GM04503 (cell line): Measurements from ENCODE around the gene PLCB1.

Source experiments
- DNase-seq: peaks from one replicate; pipeline ENCODE4 v3.0.0-alpha.2; 2012; ENCODE audit warnings: low read depth

The PLCB1 gene

DNA sequence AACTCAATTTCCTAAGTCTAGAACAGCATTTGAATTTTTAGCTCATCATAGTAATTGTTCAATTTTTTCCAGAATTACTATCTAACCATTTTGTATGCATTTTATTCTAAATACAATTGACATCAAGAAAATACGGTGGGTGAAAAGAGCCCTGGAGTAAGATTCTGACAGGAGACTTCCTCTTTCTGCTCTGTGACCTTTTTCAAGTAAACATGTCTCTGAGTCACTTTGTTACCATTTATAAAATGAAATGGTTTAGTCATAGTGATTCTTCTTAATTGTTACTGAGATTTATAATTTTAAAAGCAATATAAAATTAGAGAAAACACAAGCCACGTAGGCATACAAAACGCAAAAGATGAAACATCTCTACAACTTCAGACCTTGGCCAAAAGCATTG lies 80.2 kb downstream of the PLCB1 start:
- no peak for DNase-seq

- DNase-seq, result no peak
Observed at GRCh38 chr20:8213270-8213669, 81.2 kb downstream of the PLCB1 start.

GRCh38 chr20:8213831-8214587 lies 81.9 kb downstream of the PLCB1 start:
- DNase-seq, result no peak

- DNase-seq, result no peak
Observed at GRCh38 chr20:8215361-8215781, 83.3 kb downstream of the PLCB1 start.

DNA sequence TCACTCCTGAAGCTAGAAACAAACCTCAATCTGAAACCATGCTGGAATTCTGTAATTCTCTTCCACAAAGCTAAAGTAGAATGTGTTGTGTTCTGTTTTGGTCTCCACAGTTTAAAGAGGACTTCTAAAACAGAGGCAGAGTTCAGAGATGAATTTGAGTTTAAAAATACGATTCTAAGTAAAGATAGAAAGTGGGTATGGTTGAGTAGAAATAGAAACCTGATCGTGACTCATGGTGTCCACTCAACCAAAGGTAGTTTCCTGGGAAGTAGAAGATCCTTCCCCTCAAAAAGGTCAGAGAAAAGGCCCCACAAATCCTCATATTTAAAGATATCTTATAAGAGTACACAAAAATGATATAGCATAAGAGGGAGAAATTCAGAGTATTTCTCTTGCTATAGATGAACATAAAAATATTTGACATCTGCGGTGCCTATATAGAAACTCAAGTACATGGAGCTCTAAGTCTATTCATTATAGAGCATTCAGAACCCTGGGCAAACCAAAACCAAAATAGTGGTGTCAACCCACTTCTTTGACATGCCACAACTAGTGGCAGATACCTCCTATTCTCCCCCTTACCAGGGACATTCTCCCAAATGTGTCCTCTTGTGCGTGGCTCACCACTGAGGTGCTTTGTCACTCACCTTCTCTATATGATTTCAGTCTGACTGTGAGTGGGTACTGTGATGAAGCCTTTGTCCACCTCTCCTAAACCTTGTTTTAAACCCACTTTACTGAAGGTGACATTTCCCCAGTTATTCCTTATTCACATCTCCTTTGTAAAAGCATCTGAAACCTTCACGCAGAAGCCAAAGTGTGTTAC lies 84.5 kb downstream of the PLCB1 start:
- DNase-seq, result no peak

DNA sequence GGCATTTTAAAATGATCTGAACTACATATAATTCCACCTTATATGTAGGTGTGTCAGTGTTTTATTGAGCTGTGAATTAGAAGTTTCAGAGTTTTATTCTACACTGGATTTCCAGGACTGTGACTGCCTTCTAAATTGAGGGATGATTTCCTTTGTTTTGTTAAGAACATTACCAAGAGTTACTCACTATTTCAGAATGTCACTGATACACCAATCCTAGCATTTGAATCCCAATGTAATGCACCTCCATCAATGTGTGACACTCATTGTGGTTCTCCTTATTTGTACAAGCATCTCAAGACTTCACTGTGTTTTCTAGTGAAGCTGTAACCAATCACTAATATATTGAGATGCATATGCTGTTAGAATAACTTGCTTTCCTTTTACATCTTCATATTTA lies 86.8 kb downstream of the PLCB1 start:
- peak; percentile 49 for DNase-seq

- DNase-seq, result no peak
Observed at GRCh38 chr20:8219403-8219802, 87.3 kb downstream of the PLCB1 start.

GRCh38 chr20:8220716-8221115 lies 88.7 kb downstream of the PLCB1 start:
- no peak for DNase-seq

GRCh38 chr20:8221887-8222419 lies 89.9 kb downstream of the PLCB1 start:
- DNase-seq, result no peak

DNA sequence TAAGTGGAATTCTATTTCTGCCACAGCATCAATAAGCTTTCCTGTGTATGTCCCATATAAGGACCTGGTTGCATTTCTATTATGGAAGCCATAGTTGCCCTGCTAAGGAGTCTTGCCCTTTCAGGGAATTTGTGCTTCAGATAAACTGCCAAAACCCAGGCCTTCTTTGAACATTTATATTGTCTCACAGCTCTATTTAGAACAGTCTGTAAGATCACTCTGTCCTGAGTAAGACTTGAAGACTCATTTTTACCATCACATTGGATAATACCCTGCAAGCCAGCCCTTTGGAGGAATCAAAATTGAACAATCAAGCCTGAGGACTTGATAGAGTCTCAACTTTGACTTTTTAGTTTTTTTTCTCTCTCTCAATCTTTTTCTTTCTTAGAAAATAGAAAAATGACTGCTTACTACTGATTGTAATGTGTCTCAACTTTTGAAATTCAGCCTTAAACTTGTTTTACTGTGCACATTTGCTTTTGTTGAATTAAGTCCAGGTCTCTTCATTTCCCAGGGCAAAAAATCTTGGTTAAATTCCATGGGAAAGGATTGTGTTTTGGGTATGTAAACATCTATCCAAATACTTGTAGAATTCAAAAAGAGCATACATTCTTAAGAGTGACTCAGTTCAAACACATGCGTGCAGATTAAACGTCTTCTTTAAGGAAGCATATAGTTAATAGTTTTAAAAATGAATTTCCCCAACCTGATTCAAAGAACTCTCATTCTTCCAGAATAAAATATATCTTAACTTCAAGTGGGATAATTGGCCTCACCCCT lies 91.2 kb downstream of the PLCB1 start:
- DNase-seq, result peak; percentile 89

DNA sequence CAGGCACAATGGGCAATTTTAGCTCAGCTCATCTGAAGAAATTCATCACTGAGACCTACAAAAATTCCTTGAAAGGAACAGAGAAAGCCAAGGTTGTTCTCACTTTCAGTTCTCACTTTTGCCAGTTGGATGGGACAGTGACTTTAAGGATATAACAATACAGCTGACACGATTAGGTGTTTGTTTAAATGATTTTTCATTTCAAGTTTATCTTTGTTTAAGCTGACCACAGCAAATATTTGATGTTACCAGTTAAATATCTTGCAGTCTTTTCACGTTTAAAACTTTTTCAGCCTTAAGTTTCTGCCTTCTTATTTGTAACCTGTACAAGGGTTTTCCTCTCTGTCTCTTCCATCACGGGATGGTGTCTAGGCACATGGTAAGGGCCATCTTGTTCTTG lies 93.6 kb downstream of the PLCB1 start:
- DNase-seq, result no peak

DNA sequence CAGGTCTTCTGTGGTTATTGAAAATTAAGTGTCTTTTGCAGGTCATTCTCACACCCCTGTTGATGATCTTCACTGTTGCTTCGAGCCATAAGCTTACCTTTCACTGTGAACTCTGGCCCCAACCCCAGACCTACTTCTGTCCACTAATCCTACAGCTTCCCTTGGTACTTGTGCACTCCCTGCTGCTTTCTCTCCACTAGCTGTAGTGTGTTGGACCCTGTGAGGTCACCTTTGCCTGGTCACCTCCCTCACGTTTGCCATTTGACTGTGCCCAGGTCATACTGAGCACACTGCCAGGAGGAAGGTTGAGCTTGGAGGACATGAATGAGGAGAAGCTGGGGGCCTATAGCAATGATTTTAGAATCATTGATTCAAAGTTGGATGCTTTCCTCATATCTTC lies 94.0 kb downstream of the PLCB1 start:
- DNase-seq, result no peak

GRCh38 chr20:8227293-8227692 lies 95.2 kb downstream of the PLCB1 start:
- no peak for DNase-seq

GRCh38 chr20:8228315-8228714 lies 96.2 kb downstream of the PLCB1 start:
- no peak for DNase-seq

- no peak for DNase-seq
Observed at GRCh38 chr20:8229090-8229489, 97.0 kb downstream of the PLCB1 start.

GRCh38 chr20:8231038-8231437 lies 99.0 kb downstream of the PLCB1 start:
- DNase-seq, result no peak

DNA sequence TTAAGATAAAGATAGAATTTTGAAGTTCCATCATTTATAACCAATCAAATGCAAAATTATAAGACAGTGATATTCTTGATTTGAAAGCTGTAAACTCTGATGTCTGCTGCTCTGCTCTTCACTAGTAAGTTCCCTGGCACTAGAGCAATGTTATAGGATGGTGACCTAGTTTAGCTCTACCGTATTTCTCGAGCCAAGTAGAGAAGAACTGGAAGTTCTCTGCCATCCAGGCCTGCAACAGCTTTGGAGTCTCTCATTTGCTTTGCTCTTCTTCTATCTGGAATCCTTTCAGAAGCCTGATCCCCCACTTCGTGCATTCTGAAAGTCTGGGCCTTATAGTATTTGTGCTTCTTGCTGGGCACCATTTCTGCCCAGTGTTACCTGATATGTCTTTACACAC lies 100.3 kb downstream of the PLCB1 start:
- DNase-seq, result no peak

- no peak for DNase-seq
Observed at GRCh38 chr20:8234580-8234979, 102.5 kb downstream of the PLCB1 start.

GRCh38 chr20:8242066-8242465 lies 110.0 kb downstream of the PLCB1 start:
- DNase-seq, result no peak

DNA sequence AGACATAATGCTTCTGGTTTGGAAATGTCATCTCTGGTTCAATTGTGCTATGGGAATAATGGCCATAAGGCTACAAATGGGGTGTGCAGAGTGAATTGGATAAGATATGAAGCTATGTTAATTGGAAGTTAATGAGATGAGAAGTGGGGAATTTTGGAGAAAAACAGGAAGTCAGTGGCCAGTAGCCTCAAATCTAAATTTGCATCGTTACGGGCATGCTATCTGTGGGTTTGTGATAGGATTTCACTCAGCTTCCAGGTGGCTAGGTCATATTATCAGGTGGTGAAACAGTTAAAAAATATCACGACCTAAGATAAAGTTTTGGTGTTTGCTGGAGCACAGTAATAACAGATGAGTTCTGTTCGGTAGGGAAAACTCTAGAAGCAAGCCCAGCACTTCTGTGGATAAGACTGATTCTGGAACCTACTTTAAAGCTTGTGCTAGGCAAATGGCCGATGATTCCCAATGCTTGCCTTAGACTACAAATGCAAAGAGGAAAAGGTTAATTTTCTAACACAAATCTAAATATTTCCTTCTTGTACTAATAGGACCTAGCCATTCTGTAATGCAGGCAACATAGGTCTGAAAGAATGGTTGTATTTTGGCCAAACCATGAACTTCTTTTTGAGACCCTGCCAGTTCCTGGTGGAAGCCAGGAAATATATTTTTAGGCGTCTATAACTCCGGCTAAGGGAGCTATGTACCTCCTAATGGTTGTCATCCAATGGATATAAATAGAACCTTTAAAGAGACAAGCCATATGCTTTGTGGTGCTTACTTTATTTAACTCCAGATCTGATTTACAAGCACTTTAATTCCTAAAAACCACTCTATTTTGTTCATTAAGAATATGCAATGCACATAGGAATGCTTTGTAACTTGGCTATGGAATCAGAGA lies 111.0 kb downstream of the PLCB1 start:
- DNase-seq, result no peak

DNA sequence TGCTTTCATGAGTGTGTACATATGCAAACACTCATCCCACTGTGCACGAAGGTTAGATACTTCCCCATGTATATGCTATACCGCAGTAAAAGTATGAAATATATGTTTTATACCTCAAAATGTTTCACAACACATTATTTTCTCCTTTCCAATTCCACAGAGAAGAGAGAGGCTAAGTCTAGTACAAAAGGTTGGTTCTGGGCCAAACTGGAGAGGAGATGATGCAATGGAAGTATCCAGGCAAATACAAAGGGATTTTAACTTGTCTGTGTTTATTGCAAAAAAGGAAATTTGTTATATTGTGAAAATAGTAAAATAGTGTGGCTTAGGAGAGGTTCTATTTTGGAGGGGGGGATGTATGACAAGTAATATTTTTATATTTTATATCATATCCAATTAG lies 112.6 kb downstream of the PLCB1 start:
- no peak for DNase-seq
